Kidney (tissue), 14 donors: Measurements from ENCODE around the gene MRPL54. TPM values are rescaled to one million over a fixed set of nuclear protein-coding genes. Genes with fewer than 3 reads are reported as not detected.

Source experiments
- DNase-seq, 5 donors: peaks; one replicate each; pipeline ENCODE4 v3.0.0-alpha.2; 2013 to 2020
- FAIRE-seq: peaks from 2 replicates; lab custom pipeline; 2012; peaks lifted over from hg19 to GRCh38; lab: Jason Lieb, UNC
- H3K27ac ChIP-seq, 2 donors: one replicate each; pipeline ENCODE4 v1.7.0; 2013; ENCODE audit warnings: low read depth in 2 of 2, low read length in 2 of 2, inconsistent platforms in 1 of 2
- H3K27me3 ChIP-seq: one replicate; pipeline ENCODE4 v1.7.1; 2013; ENCODE audit warnings: low read length, inconsistent platforms; ENCODE audit not compliant: control insufficient read depth, insufficient read depth
- H3K36me3 ChIP-seq, 3 donors: one replicate each; pipeline versions ENCODE4 v1.7.0 to v1.7.1; 2013; ENCODE audit warnings: low read length in 3 of 3, control low read depth in 1 of 3, inconsistent platforms in 1 of 3; ENCODE audit not compliant: insufficient read depth in 3 of 3, control insufficient read depth in 2 of 3
- H3K4me1 ChIP-seq, 3 donors: one replicate each; pipeline versions ENCODE4 v1.7.0 to v1.7.1; 2013; ENCODE audit warnings: low read length in 3 of 3, inconsistent platforms in 1 of 3, low read depth in 1 of 3; ENCODE audit not compliant: control insufficient read depth in 2 of 3, insufficient read depth in 2 of 3
- H3K4me3 ChIP-seq, 3 donors: one replicate each; pipeline versions ENCODE4 v1.7.0 to v1.8.1; 2013; ENCODE audit warnings: low read length in 3 of 3, control low read depth in 1 of 3, inconsistent platforms in 1 of 3
- H3K9ac ChIP-seq, 3 donors: one replicate each; pipeline versions ENCODE4 v1.7.0 to v1.7.1; 2013; ENCODE audit warnings: low read length in 3 of 3, control low read depth in 1 of 3, inconsistent platforms in 1 of 3
- H3K9me3 ChIP-seq, 3 donors: one replicate each; pipeline versions ENCODE4 v1.7.0 to v1.7.1; 2013; ENCODE audit warnings: low read length in 3 of 3, control low read depth in 1 of 3, inconsistent platforms in 1 of 3; ENCODE audit not compliant: control insufficient read depth in 2 of 3, insufficient read depth in 1 of 3
- CTCF ChIP-seq: IDR thresholded peaks from 3 replicates; pipeline ENCODE4 v1.5.1; 2012; ENCODE audit warnings: mild to moderate bottlenecking, moderate library complexity, borderline replicate concordance; ENCODE audit not compliant: insufficient read depth; ENCODE audit errors: extremely low read depth
- intact Hi-C: fragments of 100-400 bp; cut with DNase I; formaldehyde crosslinking; loops from one replicate; pipeline ENCODE4 v1.11.1; 2022
- polyA plus RNA-seq: library from polyadenylated mRNA; stranded (reverse); fragments of 350-450 nt; fragmentation: Illumina TruSeq; extraction: RNeasy Lipid Tissue Mini Kit (QIAGEN cat#74804); gene quantifications from one replicate; pipeline ENCODE4 v1.2.3, GENCODE V29; 2014; ENCODE audit warnings: low read depth, low replicate concordance; ENCODE audit not compliant: insufficient read depth
- total RNA-seq: library from RNA; stranded (reverse); fragmentation: NEBNext Ultra II Directional; extraction: Animal tissue kit (Norgen Biotek cat#: 25700); gene quantifications from one replicate; pipeline ENCODE4 v1.2.1, GENCODE V29; 2021
- donor health status: control.
- donor health status: control.
- donor health status: control.
- donor health status: control.
- donor health status: control.
- donor health status: DM: yes; HTN: yes; CAD: no.
- donor health status: Normal renal cell carcinoma (clear cell type).

MRPL54 gene
- total and polyA plus RNA-seq, 2 donors from 2014 or later, result 57.6 to 151 TPM

GRCh38 chr19:3775831-3776230 lies 13.3 kb downstream of the MRPL54 start:
- no peak for FAIRE-seq
- no peak for TF ChIP-seq CTCF
- Histone ChIP-seq H3K27me3 (no peaks in the 10 kb centered on the region), H3K4me3 (no peak overlapping the region), H3K27ac (no peak overlapping the region), H3K9me3 (no peaks in the 10 kb centered on the region), H3K4me1 (no peaks in the 10 kb centered on the region), H3K36me3 (no peaks in the 10 kb centered on the region), H3K9ac (no peak overlapping the region)
- DNase-seq, result no peak
- intact Hi-C loops, result no loop called here

- DNase-seq (no peak), FAIRE-seq (no peak)
- H3K4me3 ChIP-seq, result no peak overlapping the region
- no peaks in the 10 kb centered on the region for H3K36me3 ChIP-seq
- H3K27ac ChIP-seq, result no peak overlapping the region
- intact Hi-C loops, result no loop called here
- H3K9me3 ChIP-seq, result peaks cover 0 to 5% (median 3%) of the 10 kb centered on the region in 3 donors
- TF ChIP-seq CTCF, result no peak
- H3K9ac ChIP-seq, result no peak overlapping the region
- H3K4me1 ChIP-seq, result no peaks in the 10 kb centered on the region
- no peaks in the 10 kb centered on the region for H3K27me3 ChIP-seq
These were observed 14.1 kb downstream of the MRPL54 start for GRCh38 chr19:3776479-3777040.

GRCh38 chr19:3778104-3778867 lies 15.8 kb downstream of the MRPL54 start:
- Histone ChIP-seq H3K9me3 (peaks cover 0 to 14% (median 3%) of the 10 kb centered on the region in 3 donors), H3K27me3 (no peaks in the 10 kb centered on the region), H3K27ac (no peak overlapping the region), H3K4me1 (no peaks in the 10 kb centered on the region), H3K9ac (no peak overlapping the region), H3K36me3 (no peaks in the 10 kb centered on the region), H3K4me3 (no peak overlapping the region)
- FAIRE-seq (no peak), DNase-seq (peak in 1 of 5 donors; percentile 69)
- intact Hi-C loops, result no loop called here
- TF ChIP-seq CTCF, result no peak
